Fibroblast of lung (primary cell): ENCODE measurements around the gene FHL2.

Experiments used
- EZH2 ChIP-seq: IDR thresholded peaks from 2 replicates; pipeline ENCODE4 v1.5.1; 2012; ENCODE audit warnings: low read length, control low read depth, mild to moderate bottlenecking; ENCODE audit errors: missing control alignments
- TF ChIP-seq, protein P1 (sequence below), 2 donors: IDR thresholded peaks in 1 of 2; conservative IDR thresholded peaks in 1 of 2; 1 replicate in 1 of 2; 2 replicates in 1 of 2; pipeline ENCODE4 v1.5.1; 2011 to 2012; ENCODE audit warnings: low read length in 2 of 2, control low read depth in 1 of 2, inconsistent platforms in 1 of 2, low read depth in 1 of 2, mild to moderate bottlenecking in 1 of 2

DNA sequence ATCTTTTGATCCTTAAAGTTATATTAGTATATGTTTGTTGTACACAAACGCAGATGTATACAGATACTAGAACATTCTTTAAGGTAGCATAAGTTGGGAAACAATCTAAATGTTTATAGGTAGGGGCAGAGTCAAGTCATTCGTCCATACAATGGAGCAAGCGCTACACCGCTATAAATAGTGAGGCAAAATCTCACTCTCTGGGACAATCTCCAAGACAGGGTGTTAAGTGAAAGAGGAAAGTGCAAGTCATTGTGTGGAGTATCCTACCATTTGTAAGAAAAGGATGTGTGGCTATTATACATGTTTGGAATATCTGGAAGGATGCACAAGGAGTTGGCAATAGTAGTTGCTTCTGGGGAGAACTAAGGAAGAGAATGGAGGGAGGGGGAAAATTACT is 16.2 kb upstream of the FHL2 start:
- TF ChIP-seq EZH2: no peak
- TF ChIP-seq, protein P1, sequence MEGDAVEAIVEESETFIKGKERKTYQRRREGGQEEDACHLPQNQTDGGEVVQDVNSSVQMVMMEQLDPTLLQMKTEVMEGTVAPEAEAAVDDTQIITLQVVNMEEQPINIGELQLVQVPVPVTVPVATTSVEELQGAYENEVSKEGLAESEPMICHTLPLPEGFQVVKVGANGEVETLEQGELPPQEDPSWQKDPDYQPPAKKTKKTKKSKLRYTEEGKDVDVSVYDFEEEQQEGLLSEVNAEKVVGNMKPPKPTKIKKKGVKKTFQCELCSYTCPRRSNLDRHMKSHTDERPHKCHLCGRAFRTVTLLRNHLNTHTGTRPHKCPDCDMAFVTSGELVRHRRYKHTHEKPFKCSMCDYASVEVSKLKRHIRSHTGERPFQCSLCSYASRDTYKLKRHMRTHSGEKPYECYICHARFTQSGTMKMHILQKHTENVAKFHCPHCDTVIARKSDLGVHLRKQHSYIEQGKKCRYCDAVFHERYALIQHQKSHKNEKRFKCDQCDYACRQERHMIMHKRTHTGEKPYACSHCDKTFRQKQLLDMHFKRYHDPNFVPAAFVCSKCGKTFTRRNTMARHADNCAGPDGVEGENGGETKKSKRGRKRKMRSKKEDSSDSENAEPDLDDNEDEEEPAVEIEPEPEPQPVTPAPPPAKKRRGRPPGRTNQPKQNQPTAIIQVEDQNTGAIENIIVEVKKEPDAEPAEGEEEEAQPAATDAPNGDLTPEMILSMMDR (conservative IDR thresholded peaks at IDR 0.05 in 1 of 2, IDR thresholded peaks at IDR 0.05 in 1 of 2; ENCODE audit: low read depth in 1 of 2, low read length in 2 of 2): no peak
